ENCODE data around the gene RBM33.
A peak's percentile ranks its signal among the peaks of the same experiment; 100 is the strongest.

The RBM33 gene

DNA sequence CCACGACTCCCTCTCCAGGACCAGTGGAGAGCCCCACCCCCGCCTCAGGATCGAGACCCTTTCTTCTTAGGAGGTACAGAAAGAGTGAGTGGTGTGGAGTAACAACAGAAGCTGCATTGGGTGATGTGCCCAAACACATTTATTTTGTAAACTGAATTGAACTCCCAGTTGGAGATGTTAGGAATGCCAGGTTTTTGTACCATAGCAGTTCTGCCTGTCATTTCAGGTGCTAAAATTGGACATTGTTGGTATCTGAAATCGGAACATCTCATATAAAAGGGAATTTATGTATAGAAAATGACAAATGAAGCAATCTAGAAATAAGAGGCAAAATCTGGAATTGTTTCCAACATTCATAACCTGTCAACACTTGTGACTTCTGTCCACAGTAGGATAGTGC, 93.1 kb downstream of the RBM33 start:
- Histone ChIP-seq H3K4me1 (ENCODE audit: control insufficient read depth, insufficient read depth, low read depth, low read length) (peaks cover 6% of the 10 kb centered on the region), H2BK15ac (ENCODE audit: low read depth, poor library complexity, severe bottlenecking) (no peak overlapping the region), H3K4me2 (ENCODE audit: low read length, poor library complexity, severe bottlenecking) (no peak overlapping the region), H4K8ac (ENCODE audit: low read length) (no peak overlapping the region), H2AFZ (ENCODE audit: low read depth, low read length) (no peak overlapping the region), H3K18ac (ENCODE audit: low read depth in 1 of 2, low read length in 2 of 2) (no peak overlapping the region), H4K91ac (ENCODE audit: low read length) (no peak overlapping the region), H3K23ac (ENCODE audit: low read length in 2 of 2) (no peak overlapping the region), H2BK12ac (ENCODE audit: low read length in 2 of 2) (no peak overlapping the region), H3K4me3 (ENCODE audit: insufficient read depth in 1 of 2, low read depth in 1 of 2, low read length in 2 of 2) (no peak overlapping the region), H2BK5ac (ENCODE audit: low read depth, low read length, poor library complexity, severe bottlenecking) (no peak overlapping the region), H3K14ac (ENCODE audit: low read length in 2 of 2) (no peak overlapping the region), H3K27ac (ENCODE audit: low read length, poor library complexity, severe bottlenecking) (no peak overlapping the region), H3K79me1 (replicated peaks; ENCODE audit: low read length, poor library complexity, severe bottlenecking) (peaks cover 29% of the 10 kb centered on the region), H3K9me3 (ENCODE audit: control insufficient read depth, low read length) (no peaks in the 10 kb centered on the region), H2AK5ac (ENCODE audit: low read length, severe bottlenecking) (no peak overlapping the region), H3K9ac (ENCODE audit: low read length) (no peak overlapping the region), H3K4ac (ENCODE audit: low read depth in 1 of 2, low read length in 2 of 2) (no peak overlapping the region), H3K27me3 (ENCODE audit: control insufficient read depth in 1 of 2, insufficient read depth in 1 of 2, low read length in 2 of 2) (no peaks in the 10 kb centered on the region), H3K36me3 (ENCODE audit: control insufficient read depth in 1 of 2, insufficient read depth in 2 of 2, low read depth in 1 of 2, low read length in 2 of 2) (peaks cover 22 to 66% of the 10 kb centered on the region in 2 experiments), H2BK120ac (ENCODE audit: low read depth, low read length) (no peak overlapping the region)
- WGBS, result 79% methylated on average over 3 of the region's 4 CpGs
- DNase-seq, result no peak

DNA sequence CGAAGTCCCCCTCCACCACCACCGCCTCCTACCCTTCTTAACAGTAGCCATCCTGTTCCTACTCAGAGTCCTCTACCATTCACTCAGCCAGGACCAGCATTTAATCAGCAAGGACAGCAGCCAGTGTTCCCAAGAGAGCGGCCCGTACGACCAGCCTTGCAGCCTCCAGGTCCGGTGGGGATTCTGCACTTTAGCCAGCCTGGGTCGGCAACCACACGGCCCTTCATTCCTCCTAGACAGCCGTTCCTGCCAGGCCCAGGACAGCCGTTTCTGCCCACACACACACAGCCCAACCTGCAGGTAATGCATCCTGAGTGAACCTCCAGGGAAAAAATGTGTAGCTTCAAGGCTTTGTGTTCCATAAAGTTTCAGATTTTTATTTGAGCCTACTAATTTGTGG, 93.6 kb downstream of the RBM33 start:
- Histone ChIP-seq H2BK120ac (ENCODE audit: low read depth, low read length) (no peak overlapping the region), H4K8ac (ENCODE audit: low read length) (no peak overlapping the region), H3K4me1 (ENCODE audit: control insufficient read depth, insufficient read depth, low read depth, low read length) (peaks cover 4% of the 10 kb centered on the region), H4K91ac (ENCODE audit: low read length) (no peak overlapping the region), H2BK12ac (ENCODE audit: low read length in 2 of 2) (no peak overlapping the region), H2AFZ (ENCODE audit: low read depth, low read length) (no peak overlapping the region), H3K79me1 (replicated peaks; ENCODE audit: low read length, poor library complexity, severe bottlenecking) (peaks cover 26% of the 10 kb centered on the region), H3K4me2 (ENCODE audit: low read length, poor library complexity, severe bottlenecking) (no peak overlapping the region), H2BK5ac (ENCODE audit: low read depth, low read length, poor library complexity, severe bottlenecking) (no peak overlapping the region), H3K18ac (ENCODE audit: low read depth in 1 of 2, low read length in 2 of 2) (no peak overlapping the region), H3K23ac (ENCODE audit: low read length in 2 of 2) (no peak overlapping the region), H2BK15ac (ENCODE audit: low read depth, poor library complexity, severe bottlenecking) (no peak overlapping the region), H3K4me3 (ENCODE audit: insufficient read depth in 1 of 2, low read depth in 1 of 2, low read length in 2 of 2) (no peak overlapping the region), H3K27me3 (ENCODE audit: control insufficient read depth in 1 of 2, insufficient read depth in 1 of 2, low read length in 2 of 2) (no peaks in the 10 kb centered on the region), H3K9me3 (ENCODE audit: control insufficient read depth, low read length) (no peaks in the 10 kb centered on the region), H2AK5ac (ENCODE audit: low read length, severe bottlenecking) (peak overlapping the region; percentile 41), H3K14ac (ENCODE audit: low read length in 2 of 2) (no peak overlapping the region), H3K27ac (ENCODE audit: low read length, poor library complexity, severe bottlenecking) (peak overlapping the region; percentile 28), H3K9ac (ENCODE audit: low read length) (no peak overlapping the region), H3K4ac (ENCODE audit: low read depth in 1 of 2, low read length in 2 of 2) (no peak overlapping the region), H3K36me3 (ENCODE audit: control insufficient read depth in 1 of 2, insufficient read depth in 2 of 2, low read depth in 1 of 2, low read length in 2 of 2) (peaks cover 22 to 71% of the 10 kb centered on the region in 2 experiments)
- DNase-seq, result no peak
- WGBS, result 91% methylated on average over 10 of the region's 10 CpGs

DNA sequence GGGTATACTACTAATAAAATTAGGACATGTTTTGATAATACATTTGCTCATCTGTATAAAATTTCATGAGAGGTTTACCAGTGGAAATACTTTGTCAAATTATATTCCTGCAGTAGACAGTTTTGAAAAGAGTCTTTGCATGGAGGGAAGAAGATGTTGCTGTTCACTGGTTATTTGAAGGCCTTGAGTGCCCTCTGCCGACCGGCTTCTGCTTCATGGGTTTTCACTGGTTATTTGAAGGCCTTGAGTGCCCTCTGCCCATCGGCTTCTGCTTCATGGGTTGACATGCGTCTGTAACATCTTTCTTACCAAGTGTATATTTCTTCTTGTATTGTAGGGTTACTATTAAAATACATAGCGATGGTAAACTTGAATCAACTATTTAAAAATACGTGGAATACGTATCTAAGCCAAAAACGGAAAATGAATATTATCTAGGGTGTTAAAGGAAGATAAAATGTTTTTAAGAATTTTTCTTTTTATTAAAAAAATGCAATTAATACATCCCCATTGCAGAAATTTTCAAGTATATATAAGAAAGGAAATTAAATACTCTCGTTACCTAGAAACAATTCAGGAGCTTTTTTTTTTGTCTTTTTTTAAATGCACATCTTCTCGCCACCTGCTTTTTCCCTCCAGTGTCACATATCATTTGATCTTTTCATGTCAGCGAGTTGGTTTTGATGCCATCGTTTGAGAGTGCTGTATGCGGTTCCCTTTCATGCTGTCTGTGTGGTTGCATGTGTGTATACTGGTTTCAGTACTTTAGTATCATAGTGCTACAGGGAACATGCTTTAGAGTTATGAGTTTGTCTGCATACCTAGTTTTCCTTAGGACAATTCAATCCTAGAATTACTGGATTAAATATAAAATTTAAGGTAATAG, 94.4 kb downstream of the RBM33 start:
- Histone ChIP-seq H3K23ac (ENCODE audit: low read length in 2 of 2) (no peak overlapping the region), H2AK5ac (ENCODE audit: low read length, severe bottlenecking) (no peak overlapping the region), H4K91ac (ENCODE audit: low read length) (no peak overlapping the region), H3K9ac (ENCODE audit: low read length) (no peak overlapping the region), H3K9me3 (ENCODE audit: control insufficient read depth, low read length) (no peaks in the 10 kb centered on the region), H3K36me3 (ENCODE audit: control insufficient read depth in 1 of 2, insufficient read depth in 2 of 2, low read depth in 1 of 2, low read length in 2 of 2) (peaks cover 24 to 73% of the 10 kb centered on the region in 2 experiments), H3K4ac (ENCODE audit: low read depth in 1 of 2, low read length in 2 of 2) (no peak overlapping the region), H3K4me2 (ENCODE audit: low read length, poor library complexity, severe bottlenecking) (no peak overlapping the region), H2BK120ac (ENCODE audit: low read depth, low read length) (no peak overlapping the region), H2BK12ac (ENCODE audit: low read length in 2 of 2) (no peak overlapping the region), H3K27ac (ENCODE audit: low read length, poor library complexity, severe bottlenecking) (no peak overlapping the region), H3K14ac (ENCODE audit: low read length in 2 of 2) (no peak overlapping the region), H2AFZ (ENCODE audit: low read depth, low read length) (no peak overlapping the region), H3K4me3 (ENCODE audit: insufficient read depth in 1 of 2, low read depth in 1 of 2, low read length in 2 of 2) (no peak overlapping the region), H2BK5ac (ENCODE audit: low read depth, low read length, poor library complexity, severe bottlenecking) (no peak overlapping the region), H3K79me1 (replicated peaks; ENCODE audit: low read length, poor library complexity, severe bottlenecking) (peaks cover 24% of the 10 kb centered on the region), H3K18ac (ENCODE audit: low read depth in 1 of 2, low read length in 2 of 2) (no peak overlapping the region), H3K4me1 (ENCODE audit: control insufficient read depth, insufficient read depth, low read depth, low read length) (peaks cover 2% of the 10 kb centered on the region), H2BK15ac (ENCODE audit: low read depth, poor library complexity, severe bottlenecking) (no peak overlapping the region), H4K8ac (ENCODE audit: low read length) (no peak overlapping the region), H3K27me3 (ENCODE audit: control insufficient read depth in 1 of 2, insufficient read depth in 1 of 2, low read length in 2 of 2) (no peaks in the 10 kb centered on the region)
- 80% methylated on average over 7 of the region's 13 CpGs for WGBS
- peak; percentile 74 for DNase-seq

DNA sequence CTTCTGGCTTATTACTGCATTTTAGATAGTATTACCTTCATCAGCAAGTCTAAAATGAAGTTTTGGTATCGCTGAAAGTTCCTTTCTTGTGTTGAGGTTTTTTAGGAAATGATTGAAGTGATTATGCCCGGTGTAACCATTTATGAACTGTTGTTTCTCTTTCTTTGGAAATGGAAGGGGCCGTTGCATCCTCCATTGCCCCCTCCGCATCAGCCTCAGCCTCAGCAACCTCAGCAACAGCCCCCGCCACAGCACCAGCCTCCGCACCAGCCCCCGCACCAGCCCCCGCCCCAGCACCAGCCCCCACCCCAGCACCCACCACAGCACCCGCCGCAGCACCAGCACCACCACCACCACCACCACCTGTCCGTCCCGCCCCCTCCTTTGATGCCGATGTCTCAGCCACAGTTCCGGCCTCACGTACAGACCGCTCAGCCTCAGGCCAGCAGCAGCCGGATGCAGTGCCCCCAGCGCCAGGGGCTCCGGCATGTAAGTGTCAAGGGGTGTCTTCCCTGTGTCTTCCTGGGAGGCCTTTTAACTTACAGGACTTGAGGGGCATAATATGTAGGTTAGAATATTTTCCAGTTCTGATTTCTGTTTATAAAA, 95.2 kb downstream of the RBM33 start:
- Histone ChIP-seq H4K8ac (ENCODE audit: low read length) (no peak overlapping the region), H4K91ac (ENCODE audit: low read length) (no peak overlapping the region), H3K18ac (ENCODE audit: low read depth in 1 of 2, low read length in 2 of 2) (no peak overlapping the region), H2AFZ (ENCODE audit: low read depth, low read length) (no peak overlapping the region), H2BK120ac (ENCODE audit: low read depth, low read length) (no peak overlapping the region), H3K4me3 (ENCODE audit: insufficient read depth in 1 of 2, low read depth in 1 of 2, low read length in 2 of 2) (no peak overlapping the region), H3K14ac (ENCODE audit: low read length in 2 of 2) (no peak overlapping the region), H3K27ac (ENCODE audit: low read length, poor library complexity, severe bottlenecking) (no peak overlapping the region), H2AK5ac (ENCODE audit: low read length, severe bottlenecking) (no peak overlapping the region), H2BK15ac (ENCODE audit: low read depth, poor library complexity, severe bottlenecking) (no peak overlapping the region), H3K4me1 (ENCODE audit: control insufficient read depth, insufficient read depth, low read depth, low read length) (peaks cover 2% of the 10 kb centered on the region), H3K4ac (ENCODE audit: low read depth in 1 of 2, low read length in 2 of 2) (no peak overlapping the region), H3K9ac (ENCODE audit: low read length) (no peak overlapping the region), H2BK5ac (ENCODE audit: low read depth, low read length, poor library complexity, severe bottlenecking) (no peak overlapping the region), H3K36me3 (ENCODE audit: control insufficient read depth in 1 of 2, insufficient read depth in 2 of 2, low read depth in 1 of 2, low read length in 2 of 2) (peaks cover 22 to 72% of the 10 kb centered on the region in 2 experiments), H3K79me1 (replicated peaks; ENCODE audit: low read length, poor library complexity, severe bottlenecking) (peaks cover 21% of the 10 kb centered on the region), H2BK12ac (ENCODE audit: low read length in 2 of 2) (no peak overlapping the region), H3K23ac (ENCODE audit: low read length in 2 of 2) (no peak overlapping the region), H3K9me3 (ENCODE audit: control insufficient read depth, low read length) (no peaks in the 10 kb centered on the region), H3K4me2 (ENCODE audit: low read length, poor library complexity, severe bottlenecking) (no peak overlapping the region), H3K27me3 (ENCODE audit: control insufficient read depth in 1 of 2, insufficient read depth in 1 of 2, low read length in 2 of 2) (no peaks in the 10 kb centered on the region)
- no peak for DNase-seq
- WGBS, result 97% methylated on average over 13 of the region's 19 CpGs
